ENCODE data around the gene TBC1D2B.
A peak's percentile ranks its signal among the peaks of the same experiment; 100 is the strongest.

The TBC1D2B gene

DNA sequence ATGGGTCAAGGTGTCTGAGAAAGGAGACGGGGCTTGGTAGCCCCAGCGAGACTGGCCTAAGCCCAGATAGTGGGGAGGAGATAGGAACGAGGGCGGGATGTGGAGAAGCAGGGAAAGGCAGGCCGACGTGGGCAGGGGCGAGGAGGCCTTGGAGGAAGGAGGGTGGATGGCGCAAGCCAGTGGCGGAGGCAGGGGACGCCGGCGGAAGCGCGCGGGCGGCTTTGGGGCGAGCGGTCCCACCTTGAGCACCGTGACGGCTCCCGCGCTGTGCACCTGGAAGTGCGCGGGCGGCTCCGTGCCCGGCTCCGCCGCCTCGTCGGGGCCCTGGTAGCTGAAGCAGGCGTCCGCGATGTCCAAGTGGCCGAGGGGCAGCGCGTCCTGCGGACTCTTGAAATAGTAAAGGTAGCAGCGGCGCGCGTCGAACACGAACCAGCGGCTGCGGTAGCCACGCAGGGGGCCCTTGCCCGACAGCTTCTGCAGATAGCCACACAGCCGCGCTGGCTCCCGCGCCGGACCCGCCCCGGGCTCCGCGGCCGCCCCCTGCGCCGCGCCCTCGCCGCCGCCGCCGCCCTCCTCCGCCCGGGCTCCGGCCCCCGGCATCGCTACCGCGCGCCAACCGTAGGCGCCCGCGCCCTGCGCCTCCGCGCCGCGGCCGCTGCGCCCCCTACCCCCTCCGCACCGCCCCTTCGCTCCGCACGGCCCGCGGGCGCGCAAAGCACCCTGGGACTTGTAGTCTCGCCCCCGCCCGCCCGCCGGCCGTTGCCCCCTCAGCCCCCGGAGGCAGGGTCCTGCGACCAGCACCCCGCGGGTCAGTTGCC lies at the start of gene TBC1D2B:
TSS of gene TBC1D2B (minus strand) at position 659 of the 818 bp plus-strand sequence. CDS start at position 600, 59 bp downstream.
- DNase-seq, result peak in 43 of 51 donors; percentile 23 to 80 (median 53)

- DNase-seq, result no peak
These were observed 47.8 kb upstream of the TBC1D2B start for GRCh38 chr15:78125267-78125666.

DNA sequence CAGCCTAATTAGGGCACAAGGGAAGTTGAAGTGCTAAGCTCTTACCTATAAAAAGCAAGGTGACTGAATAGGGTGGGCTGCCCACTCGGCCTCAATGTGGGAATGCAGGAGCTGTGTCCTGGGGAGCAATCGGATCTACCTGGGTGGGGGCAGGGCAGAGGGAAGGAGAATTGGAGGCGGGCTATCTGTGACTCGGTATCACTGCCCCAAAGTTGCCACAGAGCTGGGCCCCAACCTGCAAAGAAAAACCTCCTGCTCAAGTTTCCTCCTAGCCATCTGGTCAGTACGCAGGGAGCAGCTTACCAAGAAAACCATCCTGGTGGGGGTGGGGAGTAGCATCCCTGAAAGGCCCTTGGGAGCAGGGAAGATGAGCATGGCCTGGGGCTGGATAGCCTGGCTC lies 43.0 kb upstream of the TBC1D2B start:
- DNase-seq, result no peak

GRCh38 chr15:78112551-78112950 lies 35.0 kb upstream of the TBC1D2B start:
- no peak for DNase-seq

DNA sequence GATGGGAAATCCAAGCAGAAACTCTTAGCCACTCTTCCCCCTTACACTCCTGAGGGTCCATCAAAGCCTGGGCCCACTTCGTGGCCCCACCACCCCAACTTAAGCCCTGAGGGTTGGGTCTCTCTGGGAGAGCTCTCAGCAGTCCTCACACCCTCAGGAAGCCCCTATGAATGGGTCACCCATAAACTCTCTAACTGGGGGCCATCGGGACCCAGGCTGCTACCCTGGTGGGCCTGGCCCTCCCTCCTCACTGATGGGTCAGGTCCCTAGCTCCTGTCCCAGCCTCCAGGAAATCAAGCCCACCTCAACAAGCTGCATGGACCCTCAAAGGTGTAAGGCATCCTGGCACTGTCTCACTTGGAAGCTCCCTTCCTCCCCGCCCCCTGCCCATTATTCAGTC lies 34.3 kb upstream of the TBC1D2B start:
- DNase-seq, result no peak

DNA sequence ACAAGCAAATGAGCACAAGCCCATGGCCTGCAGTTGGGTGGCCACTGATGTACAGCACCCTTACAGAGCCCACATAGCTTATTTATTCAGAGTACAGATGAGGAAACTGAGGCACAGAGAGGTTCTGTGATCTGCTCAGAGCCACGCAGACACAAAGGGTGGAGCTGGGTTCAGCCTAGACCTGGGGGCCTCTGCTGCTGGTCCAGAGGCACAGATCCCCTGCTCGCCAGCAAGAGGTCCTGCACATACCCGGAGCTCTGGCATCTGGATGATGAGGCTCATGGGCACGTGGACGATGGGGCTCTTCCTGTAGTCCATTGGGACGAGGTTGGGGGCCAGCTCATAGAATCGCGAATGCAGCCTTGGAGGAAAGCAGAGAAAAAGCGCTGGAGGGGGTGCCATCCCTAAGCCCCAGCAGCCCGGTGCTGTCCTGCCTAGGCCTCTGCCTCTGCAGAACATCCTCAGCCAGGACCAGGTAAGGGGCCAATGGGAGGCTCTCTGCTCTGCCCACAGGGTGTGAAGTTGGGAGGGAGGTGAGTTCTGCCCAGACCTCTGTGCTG lies 33.5 kb upstream of the TBC1D2B start:
- DNase-seq, result no peak

- DNase-seq, result no peak
These were observed 32.6 kb upstream of the TBC1D2B start for GRCh38 chr15:78110096-78110495.

DNA sequence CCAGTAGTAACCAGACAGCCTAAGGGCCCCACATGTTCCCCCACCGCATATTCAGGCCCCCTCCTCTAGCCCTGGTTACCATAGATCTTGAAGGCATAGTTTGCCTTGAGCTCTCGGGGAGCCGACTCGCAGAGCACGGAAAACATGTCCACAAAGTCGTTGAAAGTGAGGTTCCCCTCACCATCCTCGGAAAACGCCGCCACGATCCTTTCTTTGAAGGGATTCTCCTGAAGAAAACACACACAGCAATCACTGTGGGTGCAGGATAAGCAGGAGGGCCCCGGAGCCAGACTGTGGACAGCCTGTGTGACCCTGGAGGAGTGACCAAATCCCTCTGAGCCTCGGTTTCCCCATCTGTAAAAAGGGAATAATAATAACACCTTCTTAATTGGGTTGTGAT lies 31.6 kb upstream of the TBC1D2B start:
- no peak for DNase-seq

DNA sequence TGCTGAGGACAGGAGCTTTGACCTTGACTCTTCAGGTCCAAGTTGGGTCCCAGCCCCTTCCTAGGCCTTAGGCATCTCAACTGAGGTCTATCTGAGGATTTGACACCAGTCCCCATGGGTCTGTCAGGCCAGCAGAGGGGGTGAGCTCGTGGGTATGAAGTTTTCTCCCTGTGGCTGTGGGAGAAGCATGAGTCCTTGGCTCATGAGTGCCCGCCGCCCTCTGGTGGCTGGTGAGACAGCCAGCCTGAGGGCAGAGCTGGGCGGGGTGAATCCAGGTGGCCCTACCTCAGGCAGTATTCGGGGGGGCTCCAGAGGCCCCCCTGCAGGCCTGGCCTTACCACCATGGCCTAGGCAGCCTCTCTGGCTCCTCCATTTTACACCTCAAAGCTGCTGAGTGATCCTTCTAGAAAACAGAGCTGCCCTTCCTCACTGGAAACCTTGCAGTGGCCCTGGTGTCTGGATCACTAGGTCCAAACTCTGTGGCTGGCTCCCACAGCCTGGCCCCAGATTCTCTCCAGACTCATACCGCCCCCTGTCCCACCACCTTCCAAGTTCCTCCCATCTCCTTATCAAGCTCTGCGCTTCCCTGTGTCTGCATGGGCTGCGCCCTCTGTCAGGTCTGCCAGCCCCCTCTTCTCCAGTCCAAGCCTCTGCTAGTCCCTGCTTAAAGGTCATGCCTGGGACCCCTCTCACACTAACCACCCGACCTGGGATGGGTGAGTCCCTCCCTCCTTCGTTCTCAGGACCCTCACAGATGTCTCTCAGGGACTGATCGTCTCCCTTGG lies 31.0 kb upstream of the TBC1D2B start:
- peak in 46 of 51 donors; percentile 11 to 81 (median 50) for DNase-seq

DNA sequence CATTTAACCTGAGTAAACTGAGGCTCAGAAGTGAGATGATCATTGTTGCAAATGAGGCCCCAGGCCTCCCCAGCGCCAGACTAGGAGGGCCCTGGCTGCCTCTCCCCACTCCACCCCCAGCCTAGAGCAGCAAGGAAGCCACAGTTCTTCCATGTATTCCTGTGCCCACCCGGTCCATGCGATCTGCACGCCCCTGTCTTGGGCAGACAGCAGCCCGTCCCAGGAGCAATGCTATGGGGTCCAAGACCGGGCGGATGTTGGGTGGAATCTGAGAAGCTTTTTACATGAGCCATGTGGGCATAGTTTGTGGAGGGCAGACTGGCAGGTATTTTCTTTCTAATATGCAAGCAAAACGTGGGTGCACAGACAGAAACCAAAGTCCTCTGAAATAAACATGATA lies 30.0 kb upstream of the TBC1D2B start:
- DNase-seq, result no peak

- DNase-seq, result no peak
These were observed 28.1 kb upstream of the TBC1D2B start for GRCh38 chr15:78105476-78106241.

DNA sequence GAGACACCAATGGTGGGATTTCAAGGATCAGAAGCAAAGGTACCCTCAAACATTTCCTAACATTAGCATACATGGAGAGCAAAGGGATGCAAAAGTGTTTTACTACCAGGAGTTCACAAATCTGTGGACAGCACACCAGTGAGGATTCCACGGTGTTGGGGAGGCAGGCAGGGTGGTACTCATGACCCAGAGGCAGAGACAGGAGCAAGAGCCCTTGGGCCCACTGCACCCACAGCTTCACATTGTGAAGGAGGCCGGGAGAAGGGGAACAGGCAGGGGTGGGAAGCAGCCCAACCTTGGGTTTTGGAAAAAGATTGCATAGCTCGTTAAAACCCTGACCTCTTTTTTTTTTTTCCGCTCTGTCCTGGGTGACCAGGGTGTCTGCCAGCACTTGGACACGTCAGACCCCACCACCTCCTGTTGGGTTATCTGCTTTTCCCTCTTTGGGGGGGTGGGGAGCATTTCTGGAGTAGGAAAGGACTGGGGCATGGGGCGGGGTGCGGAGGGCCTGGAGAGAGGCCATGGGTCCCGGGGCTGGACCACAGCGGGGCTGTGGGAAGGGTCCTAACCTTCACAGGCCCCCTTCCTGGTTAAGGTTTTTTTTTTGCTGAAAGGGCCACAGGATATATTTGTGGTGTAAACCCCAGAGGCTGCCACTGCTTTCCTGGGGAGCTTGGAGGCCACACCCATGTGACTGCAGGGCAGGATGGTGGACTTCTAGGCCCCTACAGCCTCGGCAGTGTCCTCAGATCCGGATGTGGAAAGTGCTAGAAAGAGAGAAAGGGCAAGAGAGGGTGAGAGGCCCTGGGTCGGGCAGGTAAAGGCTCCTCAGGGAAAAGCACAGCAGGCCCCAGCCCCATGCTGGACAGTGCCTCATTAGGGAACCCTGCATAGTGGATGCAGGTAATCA lies 27.3 kb upstream of the TBC1D2B start:
- no peak for DNase-seq

- no peak for DNase-seq
These were observed 26.6 kb upstream of the TBC1D2B start for GRCh38 chr15:78104119-78104479.

DNA sequence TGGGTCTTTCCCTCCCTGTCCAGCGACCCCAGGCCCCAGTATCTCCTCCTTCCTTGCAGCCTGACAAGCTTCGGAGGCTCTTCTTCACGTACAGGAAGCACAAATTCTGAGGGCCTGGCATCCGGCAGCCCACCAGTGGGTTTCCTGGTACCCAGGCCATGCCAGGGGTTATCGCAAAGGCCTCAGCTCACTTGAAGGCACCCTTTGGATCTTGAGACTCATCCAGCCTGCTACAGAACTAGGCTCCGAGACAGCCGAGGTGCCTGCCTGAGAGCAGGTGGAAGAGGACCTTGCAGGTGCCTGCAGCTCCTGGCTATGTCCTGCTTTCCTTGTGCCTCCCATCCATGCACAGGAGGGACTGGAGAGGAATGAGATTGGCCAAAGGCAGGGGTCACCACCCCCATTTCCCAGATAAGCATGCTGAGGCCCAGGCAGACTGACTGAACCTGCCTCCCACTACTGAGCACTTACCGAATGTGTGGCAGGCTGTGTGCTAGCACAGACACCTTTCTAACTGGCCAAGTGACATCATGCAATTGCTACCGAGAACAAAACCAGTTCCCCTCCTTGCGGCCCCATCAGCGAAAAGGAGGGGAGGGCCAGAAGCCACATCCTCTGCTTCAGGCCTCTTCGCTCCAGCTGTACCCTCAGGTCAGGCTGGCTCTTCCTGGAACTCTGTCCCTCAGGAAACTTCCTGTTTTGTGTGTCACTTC lies 26.1 kb upstream of the TBC1D2B start:
- DNase-seq, result peak in 1 of 51 donors; percentile 23

DNA sequence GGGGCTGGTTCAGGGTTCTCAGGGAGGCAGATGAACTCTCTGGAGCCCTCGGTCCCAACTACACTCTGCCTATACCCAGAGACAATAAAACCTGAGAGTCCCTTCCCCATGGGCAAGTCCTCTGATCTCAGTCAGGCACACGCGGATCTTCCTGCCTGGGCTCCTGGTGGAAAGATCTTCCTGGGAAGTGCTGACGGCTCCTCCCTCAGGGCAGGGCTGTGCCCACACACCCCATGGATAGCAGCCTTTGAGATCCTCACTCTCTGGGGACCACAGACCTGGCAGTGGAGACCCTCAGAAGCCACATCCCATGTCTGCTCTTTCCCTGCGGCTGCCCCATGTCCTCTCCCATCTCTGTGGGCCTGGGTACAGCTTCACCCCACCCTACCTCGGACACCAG lies 25.2 kb upstream of the TBC1D2B start:
- no peak for DNase-seq

DNA sequence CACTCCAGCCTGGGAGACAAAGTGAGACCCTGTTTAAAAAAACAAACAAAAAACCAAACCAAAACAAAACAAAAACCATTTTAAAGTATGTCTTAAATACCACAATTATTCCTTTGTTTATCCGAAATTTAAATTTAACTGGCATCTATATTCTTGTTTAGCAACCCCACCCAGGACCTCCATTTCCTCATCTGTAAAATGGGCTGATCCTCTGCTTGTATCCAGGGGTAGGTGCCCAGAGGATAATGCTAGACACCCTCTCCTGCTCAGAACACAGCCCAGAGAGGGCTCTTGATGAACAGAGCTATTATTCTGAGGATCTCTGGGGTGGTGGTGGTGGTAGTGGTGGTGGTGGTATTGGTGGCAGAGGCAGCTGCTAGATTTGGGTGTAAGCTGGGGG lies 24.7 kb upstream of the TBC1D2B start:
- no peak for DNase-seq

- DNase-seq, result no peak
These were observed 24.1 kb upstream of the TBC1D2B start for GRCh38 chr15:78101423-78102105.

GRCh38 chr15:78100886-78101285 lies 23.4 kb upstream of the TBC1D2B start:
- no peak for DNase-seq

- DNase-seq, result no peak
These were observed 20.7 kb upstream of the TBC1D2B start for GRCh38 chr15:78098131-78098755.
